ENCODE results near the gene CRYBG3.

DNA sequence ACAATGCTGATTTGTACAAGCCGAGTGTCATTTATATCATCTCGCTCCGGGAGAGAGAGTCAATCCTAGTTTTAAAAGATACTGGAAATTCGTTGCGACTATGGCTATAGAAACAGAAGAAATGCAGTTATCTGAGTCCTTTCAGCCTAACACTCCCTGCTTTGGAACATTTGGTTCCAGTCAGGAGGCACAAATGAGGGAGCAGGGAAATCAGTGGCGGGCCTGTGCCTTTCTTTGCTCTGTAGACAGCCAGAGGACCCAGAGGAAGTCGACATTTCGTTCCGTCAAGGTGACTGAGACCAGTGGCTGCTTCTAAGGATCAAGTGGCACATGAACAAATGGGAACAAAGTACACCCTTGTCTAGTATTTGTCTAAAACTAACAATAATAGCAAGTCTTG is 151.2 kb downstream of the CRYBG3 start:
- TF ChIP-seq, protein P1, sequence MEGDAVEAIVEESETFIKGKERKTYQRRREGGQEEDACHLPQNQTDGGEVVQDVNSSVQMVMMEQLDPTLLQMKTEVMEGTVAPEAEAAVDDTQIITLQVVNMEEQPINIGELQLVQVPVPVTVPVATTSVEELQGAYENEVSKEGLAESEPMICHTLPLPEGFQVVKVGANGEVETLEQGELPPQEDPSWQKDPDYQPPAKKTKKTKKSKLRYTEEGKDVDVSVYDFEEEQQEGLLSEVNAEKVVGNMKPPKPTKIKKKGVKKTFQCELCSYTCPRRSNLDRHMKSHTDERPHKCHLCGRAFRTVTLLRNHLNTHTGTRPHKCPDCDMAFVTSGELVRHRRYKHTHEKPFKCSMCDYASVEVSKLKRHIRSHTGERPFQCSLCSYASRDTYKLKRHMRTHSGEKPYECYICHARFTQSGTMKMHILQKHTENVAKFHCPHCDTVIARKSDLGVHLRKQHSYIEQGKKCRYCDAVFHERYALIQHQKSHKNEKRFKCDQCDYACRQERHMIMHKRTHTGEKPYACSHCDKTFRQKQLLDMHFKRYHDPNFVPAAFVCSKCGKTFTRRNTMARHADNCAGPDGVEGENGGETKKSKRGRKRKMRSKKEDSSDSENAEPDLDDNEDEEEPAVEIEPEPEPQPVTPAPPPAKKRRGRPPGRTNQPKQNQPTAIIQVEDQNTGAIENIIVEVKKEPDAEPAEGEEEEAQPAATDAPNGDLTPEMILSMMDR (conservative IDR thresholded peaks at IDR 0.05): no peak
- no peak for TF ChIP-seq ZFX (IDR thresholded peaks at IDR 0.05)

All from C4-2B (cell line).